B cell (primary cell): ENCODE measurements around the gene HIPK4. TPM values are rescaled to one million over a fixed set of nuclear protein-coding genes. Genes with fewer than 3 reads are reported as not detected.

Experiments used
- ATAC-seq: fragments of 200-7000 bp; cut with Tn5 transposase; one replicate; pipeline ENCODE4 v1.10.0; 2021; ENCODE audit warnings: low read depth, mild to moderate bottlenecking, moderate number of reproducible peaks, moderate library complexity
- CTCF ChIA-PET: fragments of 350-600 bp; sonication (Branson Sonifier 250); formaldehyde crosslinking; loops from one replicate; lab custom pipeline; 2021; ENCODE audit warnings: antibody characterized with exemption, inconsistent platforms; lab: Charles Lee
- POLR2A ChIA-PET: fragments of 350-600 bp; sonication (Branson Sonifier 250); formaldehyde crosslinking; loops from one replicate; lab custom pipeline; 2021; ENCODE audit warnings: antibody characterized with exemption; lab: Charles Lee
- DNase-seq: peaks from one replicate; pipeline ENCODE4 v3.0.0; 2013
- H2AFZ ChIP-seq: 2 replicates; pipeline ENCODE4 v1.6.1; 2012; ENCODE audit warnings: mild to moderate bottlenecking, low read depth, low read length; ENCODE audit not compliant: insufficient read depth, poor library complexity, severe bottlenecking
- H3K27ac ChIP-seq, 2 donors: 1 replicate in 1 of 2; 2 replicates in 1 of 2; pipeline ENCODE4 v1.5.1; 2012 to 2013; ENCODE audit warnings: low read length in 2 of 2, mild to moderate bottlenecking in 2 of 2, moderate library complexity in 1 of 2
- H3K27me3 ChIP-seq, 4 experiments: fragments of 200-600 bp in 1 of 4; sonication (generic) in 1 of 4; replicated peaks in 1 of 4; 1 replicate in 2 of 4; 2 replicates in 2 of 4; pipeline versions ENCODE4 v1.6.1 to v1.7.0; 2013 to 2016; ENCODE audit warnings: low read length in 3 of 4, mild to moderate bottlenecking in 2 of 4, mixed read lengths in 1 of 4, moderate library complexity in 1 of 4; ENCODE audit not compliant: insufficient read depth in 4 of 4, control insufficient read depth in 3 of 4; ENCODE audit errors: control extremely low read depth in 1 of 4
- H3K36me3 ChIP-seq, 2 experiments: replicated peaks in 1 of 2; 1 replicate in 1 of 2; 2 replicates in 1 of 2; pipeline versions ENCODE4 v1.6.1 to v1.7.1; 2013; ENCODE audit warnings: low read length in 1 of 2; ENCODE audit not compliant: insufficient read depth in 2 of 2, control insufficient read depth in 1 of 2; ENCODE audit errors: control extremely low read depth in 1 of 2, extremely low read depth in 1 of 2
- H3K4me1 ChIP-seq, 2 donors: fragments of 200-600 bp in 1 of 2; sonication (generic) in 1 of 2; 1 replicate in 1 of 2; 2 replicates in 1 of 2; pipeline versions ENCODE4 v1.5.1 to v1.6.1; 2013 to 2017; ENCODE audit warnings: low read length in 2 of 2; ENCODE audit not compliant: control insufficient read depth in 2 of 2, insufficient read depth in 2 of 2
- H3K4me2 ChIP-seq: replicated peaks from 2 replicates; pipeline ENCODE3; 2012; ENCODE audit warnings: mild to moderate bottlenecking, low read depth, low read length; ENCODE audit not compliant: poor library complexity, severe bottlenecking
- H3K4me3 ChIP-seq, 5 experiments: fragments of 200-600 bp in 1 of 5; sonication (generic) in 1 of 5; 1 replicate in 3 of 5; 2 replicates in 2 of 5; pipeline versions ENCODE4 v1.5.1 to v1.7.0; 2011 to 2016; ENCODE audit warnings: low read length in 4 of 5, mild to moderate bottlenecking in 4 of 5, low read depth in 2 of 5, control low read depth in 1 of 5, moderate library complexity in 1 of 5; ENCODE audit not compliant: insufficient read depth in 1 of 5; ENCODE audit errors: control extremely low read depth in 1 of 5, extremely low read depth in 1 of 5
- H3K79me2 ChIP-seq: fragments of 200-600 bp; sonication (generic); one replicate; pipeline ENCODE4 v1.6.0; 2016; ENCODE audit warnings: low read length; ENCODE audit not compliant: control insufficient read depth, insufficient read depth
- H3K9ac ChIP-seq: fragments of 200-600 bp; sonication (generic); 2 replicates; pipeline ENCODE4 v1.6.1; 2017; ENCODE audit warnings: mild to moderate bottlenecking, low read length, moderate library complexity
- H3K9me3 ChIP-seq, 3 donors: one replicate each; pipeline versions ENCODE4 v1.6.1 to v1.7.1; 2013; ENCODE audit warnings: low read length in 2 of 3; ENCODE audit not compliant: control insufficient read depth in 2 of 3, insufficient read depth in 1 of 3; ENCODE audit errors: control extremely low read depth in 1 of 3
- H4K20me1 ChIP-seq: 2 replicates; pipeline ENCODE4 v1.6.0; 2012; ENCODE audit warnings: mild to moderate bottlenecking, low read length; ENCODE audit not compliant: insufficient read depth, control insufficient read depth, poor library complexity, severe bottlenecking
- H3K27ac Mint-ChIP-seq: one replicate; pipeline ENCODE4 v1.8.0; 2021; ENCODE audit warnings: mixed read lengths
- H3K27me3 Mint-ChIP-seq: one replicate; pipeline ENCODE4 v1.8.0; 2021; ENCODE audit warnings: mixed read lengths
- H3K4me1 Mint-ChIP-seq: one replicate; pipeline ENCODE4 v1.8.0; 2021; ENCODE audit warnings: mixed read lengths
- H3K4me3 Mint-ChIP-seq: one replicate; pipeline ENCODE4 v1.8.0; 2021; ENCODE audit warnings: mixed read lengths
- H3K9me3 Mint-ChIP-seq: one replicate; pipeline ENCODE4 v1.8.0; 2022; ENCODE audit warnings: mixed read lengths; ENCODE audit not compliant: insufficient read depth
- CTCF ChIP-seq: fragments of 200-600 bp; IDR thresholded peaks from one replicate; pipeline ENCODE4 v1.8.0; 2022; ENCODE audit warnings: antibody characterized with exemption, mild to moderate bottlenecking
- EZH2 ChIP-seq: IDR thresholded peaks from 2 replicates; pipeline ENCODE4 v1.6.1; 2012; ENCODE audit warnings: borderline replicate concordance, low read depth, mild to moderate bottlenecking, moderate library complexity, low read length; ENCODE audit not compliant: insufficient read depth, poor library complexity, severe bottlenecking
- WGBS: methylation state at CpG from one replicate; pipeline ENCODE4 v1.1.5; 2013; ENCODE audit warnings: missing lambda C conversion rate; ENCODE audit not compliant: insufficient coverage; 5-methylcytosine and 5-hydroxymethylcytosine counted together
- intact Hi-C: fragments of 100-400 bp; cut with micrococcal nuclease; formaldehyde crosslinking; loops from one replicate; pipeline ENCODE4 v1.10.0; 2022
- polyA plus RNA-seq: library from polyadenylated mRNA; depleted of rRNA; stranded (reverse); fragments of >200 nt; gene quantifications from 2 replicates; pipeline ENCODE4 v1.2.3, GENCODE V29; 2012
- total RNA-seq, 2 donors: library from RNA; stranded (reverse); fragments of 120-200 nt in 1 of 2; gene quantifications; 1 replicate in 1 of 2; 2 replicates in 1 of 2; pipeline versions ENCODE4 v1.2.3 to v1.2.4, GENCODE V29; 2013 to 2022

Gene HIPK4
- total and polyA plus RNA-seq, 2 donors (not counting 1 experiment from before 2014, with no cell fraction given): 0.04 to 0.20 TPM

DNA sequence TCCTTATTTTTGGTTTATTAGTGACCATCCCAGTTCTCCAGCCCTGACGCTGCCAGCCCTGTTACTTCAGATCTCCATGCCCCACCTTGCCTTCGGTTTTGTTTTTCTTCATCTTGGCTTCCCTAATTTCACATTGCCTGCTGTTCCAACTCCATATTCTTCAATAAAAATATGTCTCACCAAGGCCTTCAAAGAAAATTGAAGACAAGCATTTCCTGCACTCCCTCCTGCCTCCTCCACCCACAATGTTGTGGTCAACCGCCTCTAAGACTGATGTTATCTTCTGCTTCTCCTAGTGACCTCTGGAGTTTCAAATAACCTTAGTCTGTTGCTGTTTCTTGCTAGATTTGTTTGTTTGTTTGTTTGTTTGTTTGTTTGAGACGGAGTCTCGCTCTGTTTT lies 26.9 kb downstream of the HIPK4 start:
- H3K4me3 Mint-ChIP-seq: no peak overlapping the region
- H4K20me1 ChIP-seq: peaks cover 16% of the 10 kb centered on the region
- H3K27ac Mint-ChIP-seq: no peak overlapping the region
- no peak overlapping the region for H3K27ac ChIP-seq
- H2AFZ ChIP-seq: no peak overlapping the region
- WGBS: 62% methylated on average over 4 of the region's 5 CpGs
- peaks cover 25% of the 10 kb centered on the region for H3K4me1 Mint-ChIP-seq
- H3K27me3 Mint-ChIP-seq: no peaks in the 10 kb centered on the region
- no peak for TF ChIP-seq CTCF
- no peak for TF ChIP-seq EZH2
- POLR2A ChIA-PET: no interaction called here
- H3K9ac ChIP-seq: no peak overlapping the region
- H3K27me3 ChIP-seq: no peaks in the 10 kb centered on the region
- H3K4me3 ChIP-seq: no peak overlapping the region
- peaks cover 0 to 4% (median 0%) of the 10 kb centered on the region in 3 donors for H3K9me3 ChIP-seq
- H3K4me1 ChIP-seq: peaks cover 10 to 17% of the 10 kb centered on the region in 2 donors
- no peak overlapping the region for H3K4me2 ChIP-seq
- peaks cover 0 to 10% of the 10 kb centered on the region in 2 experiments for H3K36me3 ChIP-seq
- ATAC-seq: no peak
- CTCF ChIA-PET: no interaction called here
- no peaks in the 10 kb centered on the region for H3K9me3 Mint-ChIP-seq
- intact Hi-C loops: no loop called here
- H3K79me2 ChIP-seq: no peaks in the 10 kb centered on the region
- DNase-seq: no peak

DNA sequence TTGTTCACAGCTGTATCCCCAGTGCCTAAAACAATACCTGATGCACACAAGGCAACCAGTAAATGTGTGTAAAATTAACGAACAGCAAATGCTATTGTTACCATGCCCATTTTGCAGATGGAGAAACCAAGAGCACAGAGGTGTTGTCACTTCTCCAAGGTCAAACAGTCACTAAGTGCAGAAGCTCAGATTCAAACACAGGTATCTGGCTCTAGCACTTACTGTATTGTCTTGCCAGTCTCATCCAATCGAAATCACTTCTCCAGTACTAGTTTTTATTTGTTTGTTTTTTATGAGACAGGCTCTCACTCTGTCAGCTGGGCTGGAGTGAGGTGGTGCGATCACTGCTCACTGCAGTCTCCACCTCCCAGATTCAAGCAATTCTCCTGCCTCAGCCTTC lies 27.8 kb downstream of the HIPK4 start:
- ChIA-PET CTCF (interaction anchor here (0.9 kb wide), 1 partner anchor 9 kb away, joined by 3 read pairs; no protein-coding TSS in a partner anchor), POLR2A (no interaction called here)
- Histone ChIP-seq H3K4me2 (no peak overlapping the region), H4K20me1 (peaks cover 24% of the 10 kb centered on the region), H2AFZ (no peak overlapping the region), H3K4me3 (no peak overlapping the region), H3K9me3 (peaks cover 0 to 4% (median 0%) of the 10 kb centered on the region in 3 donors), H3K36me3 (peaks cover 0 to 8% of the 10 kb centered on the region in 2 experiments), H3K79me2 (no peaks in the 10 kb centered on the region), H3K27me3 (no peaks in the 10 kb centered on the region), H3K27ac (no peak overlapping the region), H3K4me1 (peaks cover 10 to 23% of the 10 kb centered on the region in 2 donors), H3K9ac (no peak overlapping the region)
- DNase-seq (no peak), ATAC-seq (no peak)
- Mint-ChIP-seq H3K4me1 (peaks cover 34% of the 10 kb centered on the region), H3K9me3 (no peaks in the 10 kb centered on the region), H3K27ac (no peak overlapping the region), H3K4me3 (no peak overlapping the region), H3K27me3 (no peaks in the 10 kb centered on the region)
- intact Hi-C loops: no loop called here
- no CpG with 5 or more reads among the region's 3 CpGs for WGBS
- TF ChIP-seq CTCF: no peak
- TF ChIP-seq EZH2: no peak
